Neural cell (in vitro differentiated cells): Measurements from ENCODE around the gene TSSC4. TPM values are rescaled to one million over a fixed set of nuclear protein-coding genes. Genes with fewer than 3 reads are reported as not detected.
"Not testable (repeated sequence)": the region's sequence is repeated elsewhere in the genome, so short reads cannot be mapped to it uniquely, and the experiment has no call there.

Experiments
- H2AFZ ChIP-seq: fragments of 200-600, 300-800 bp; sonication (generic), shearing (Covaris generic); 2 replicates; pipeline ENCODE4 v1.6.0; 2014; ENCODE audit warnings: low read depth, mild to moderate bottlenecking, antibody characterized with exemption, low read length, moderate library complexity
- H3F3A ChIP-seq: fragments of 200-600 bp; shearing (Covaris generic); 2 replicates; pipeline ENCODE4 v1.6.1; 2016; ENCODE audit warnings: mild to moderate bottlenecking, moderate library complexity, mixed read lengths, antibody characterized with exemption, low read length; ENCODE audit not compliant: insufficient read depth, poor library complexity, severe bottlenecking
- H3K27ac ChIP-seq: fragments of 200-600, 300-800 bp; sonication (generic), shearing (Covaris generic); 2 replicates; pipeline ENCODE4 v1.5.1; 2014; ENCODE audit warnings: mild to moderate bottlenecking, low read length, moderate library complexity
- H3K27me3 ChIP-seq: fragments of 300-800, 200-600 bp; sonication (generic), shearing (Covaris generic); 2 replicates; pipeline ENCODE4 v1.6.0; 2014; ENCODE audit warnings: mild to moderate bottlenecking, low read depth, low read length, moderate library complexity; ENCODE audit not compliant: insufficient read depth
- H3K36me3 ChIP-seq: fragments of 300-800, 200-600 bp; sonication (generic), shearing (Covaris generic); 2 replicates; pipeline ENCODE4 v1.5.1; 2014; ENCODE audit warnings: mild to moderate bottlenecking, antibody characterized with exemption, low read length, moderate library complexity; ENCODE audit not compliant: insufficient read depth
- H3K4me2 ChIP-seq: fragments of 300-800, 200-600 bp; sonication (generic), shearing (Covaris generic); 2 replicates; pipeline ENCODE4 v1.6.0; 2014; ENCODE audit warnings: mild to moderate bottlenecking, low read length
- H3K4me3 ChIP-seq: fragments of 300-800, 200-600 bp; sonication (generic), shearing (Covaris generic); 2 replicates; pipeline ENCODE4 v1.5.1; 2014; ENCODE audit warnings: mild to moderate bottlenecking, low read length, moderate library complexity
- H3K79me2 ChIP-seq: fragments of 200-600 bp; shearing (Covaris generic); replicated peaks from 2 replicates; pipeline ENCODE4 v1.6.0; 2014; ENCODE audit warnings: mild to moderate bottlenecking, low read length, moderate library complexity; ENCODE audit not compliant: insufficient read depth
- H3K9ac ChIP-seq: fragments of 300-800, 200-600 bp; sonication (generic), shearing (Covaris generic); 2 replicates; pipeline ENCODE4 v1.6.1; 2016; ENCODE audit warnings: mild to moderate bottlenecking, low read length, mixed read lengths
- H3K9me2 ChIP-seq: fragments of 200-600 bp; shearing (Covaris generic); 2 replicates; pipeline ENCODE4 v1.6.1; 2016; ENCODE audit warnings: mild to moderate bottlenecking, low read length, mixed read lengths; ENCODE audit not compliant: insufficient read depth
- H3K9me3 ChIP-seq: fragments of 200-600, 300-800 bp; sonication (generic), shearing (Covaris generic); 2 replicates; pipeline ENCODE4 v1.6.1; 2016; ENCODE audit warnings: mild to moderate bottlenecking, mixed run types, low read length, moderate library complexity, mixed read lengths
- H4K20me1 ChIP-seq: fragments of 200-600 bp; shearing (Covaris generic); 2 replicates; pipeline ENCODE4 v1.6.1; 2016; ENCODE audit warnings: mild to moderate bottlenecking, mixed run types; ENCODE audit not compliant: insufficient read depth
- CTCF ChIP-seq: fragments of 450-650 bp; IDR thresholded peaks from 2 replicates; pipeline ENCODE4 v1.5.1; 2014; ENCODE audit warnings: antibody characterized with exemption, mild to moderate bottlenecking, moderate library complexity; ENCODE audit not compliant: poor library complexity, severe bottlenecking
- EP300 ChIP-seq: fragments of 450-650 bp; conservative IDR thresholded peaks from 2 replicates; pipeline ENCODE4 v1.6.1; 2014; ENCODE audit warnings: antibody characterized with exemption, mild to moderate bottlenecking, moderate library complexity; ENCODE audit not compliant: poor library complexity, severe bottlenecking
- EZH2 ChIP-seq: fragments of 200-600, 300-800 bp; shearing (Covaris generic), sonication (generic); IDR thresholded peaks from 2 replicates; pipeline ENCODE4 v1.6.1; 2014; ENCODE audit warnings: antibody characterized with exemption, low read length, borderline replicate concordance, mild to moderate bottlenecking; ENCODE audit not compliant: insufficient read depth, poor library complexity, severe bottlenecking
- MXI1 ChIP-seq: fragments of 450-650 bp; conservative IDR thresholded peaks from 2 replicates; pipeline ENCODE4 v1.6.1; 2014; ENCODE audit warnings: antibody characterized with exemption, mild to moderate bottlenecking; ENCODE audit not compliant: poor library complexity, severe bottlenecking
- POLR2AphosphoS5 ChIP-seq: IDR thresholded peaks from 2 replicates; pipeline ENCODE4 v1.6.1; 2012
- RAD21 ChIP-seq: fragments of 450-650 bp; conservative IDR thresholded peaks from 2 replicates; pipeline ENCODE4 v1.6.1; 2014; ENCODE audit warnings: antibody characterized with exemption, mild to moderate bottlenecking, moderate library complexity
- REST ChIP-seq: IDR thresholded peaks from 2 replicates; pipeline ENCODE4 v1.6.1; 2012; ENCODE audit warnings: borderline replicate concordance
- SMC3 ChIP-seq: fragments of 450-650 bp; conservative IDR thresholded peaks from 2 replicates; pipeline ENCODE4 v1.6.1; 2014; ENCODE audit warnings: antibody characterized with exemption, mild to moderate bottlenecking, moderate library complexity; ENCODE audit not compliant: poor library complexity
- TAF1 ChIP-seq: IDR thresholded peaks from 2 replicates; pipeline ENCODE4 v1.6.1; 2012; ENCODE audit warnings: low read depth
- polyA plus RNA-seq: library from polyadenylated mRNA; depleted of rRNA; stranded (reverse); fragments of >200 nt; gene quantifications from 2 replicates; pipeline ENCODE4 v1.2.3, GENCODE V29; 2014

The TSSC4 gene
- polyA plus RNA-seq, 1 donor from 2014 or later: 54.3 TPM

GRCh38 chr11:2363577-2364370 lies 36.8 kb upstream of the TSSC4 start:
- TF ChIP-seq REST: no peak
- Histone ChIP-seq H3K9me3 (no peaks in the 10 kb centered on the region), H4K20me1 (no peaks in the 10 kb centered on the region), H3K36me3 (no peaks in the 10 kb centered on the region), H3K79me2 (no peaks in the 10 kb centered on the region), H3K9ac (no peak overlapping the region), H3K4me2 (no peak overlapping the region), H3K4me3 (no peak overlapping the region), H3K9me2 (no peaks in the 10 kb centered on the region), H3F3A (no peaks in the 10 kb centered on the region), H3K27me3 (no peaks in the 10 kb centered on the region), H2AFZ (no peak overlapping the region), H3K27ac (no peak overlapping the region)

DNA sequence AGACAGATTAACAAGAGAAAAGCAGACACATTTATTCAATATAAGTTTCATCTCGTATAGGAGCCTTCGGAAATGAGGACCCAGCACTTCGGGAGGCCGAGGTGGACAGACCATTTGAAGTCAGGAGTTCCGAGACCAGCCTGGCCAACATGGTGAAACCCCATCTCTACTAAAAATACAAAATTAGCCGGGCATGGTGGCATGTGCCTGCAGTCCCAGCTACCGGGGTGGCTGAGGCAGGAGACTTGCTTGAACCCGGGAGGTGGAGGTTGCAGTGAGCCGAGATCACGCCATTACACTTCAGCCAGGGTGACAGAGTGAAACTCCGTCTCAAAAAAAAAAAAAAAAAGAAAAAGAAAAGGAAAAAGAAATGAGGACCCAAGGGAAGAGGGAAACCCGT lies 36.2 kb upstream of the TSSC4 start:
- H3K27me3 ChIP-seq, H3K9me3 ChIP-seq, H3K4me3 ChIP-seq, H2AFZ ChIP-seq, H4K20me1 ChIP-seq, H3K9me2 ChIP-seq, H3K79me2 ChIP-seq, H3F3A ChIP-seq, H3K36me3 ChIP-seq, H3K4me2 ChIP-seq, H3K9ac ChIP-seq, H3K27ac ChIP-seq: not testable (repeated sequence)

GRCh38 chr11:2365571-2366210 lies 34.9 kb upstream of the TSSC4 start:
- Histone ChIP-seq H3F3A (no peaks in the 10 kb centered on the region), H3K27me3 (no peaks in the 10 kb centered on the region), H4K20me1 (no peaks in the 10 kb centered on the region), H2AFZ (no peak overlapping the region), H3K9me3 (no peaks in the 10 kb centered on the region), H3K9me2 (no peaks in the 10 kb centered on the region), H3K27ac (no peak overlapping the region), H3K4me3 (no peak overlapping the region), H3K79me2 (no peaks in the 10 kb centered on the region), H3K36me3 (no peaks in the 10 kb centered on the region), H3K4me2 (no peak overlapping the region), H3K9ac (no peak overlapping the region)
- TF ChIP-seq POLR2AphosphoS5 (no peak), RAD21 (no peak), CTCF (no peak), TAF1 (no peak), EP300 (no peak), REST (no peak), SMC3 (no peak), EZH2 (no peak), MXI1 (no peak)
